CD4-positive, alpha-beta T cell treated with Interleukin-21 for 1 hour (primary cell): ENCODE results near the gene VEGFA.

Experiments
- DNase-seq: peaks from one replicate; pipeline ENCODE4 v3.0.0-alpha.2; 2020

The VEGFA gene

GRCh38 chr6:43788301-43788700 is 18.3 kb downstream of the VEGFA start:
- DNase-seq: no peak

GRCh38 chr6:43789447-43789846 is 19.4 kb downstream of the VEGFA start:
- DNase-seq: no peak

- no peak for DNase-seq
Measured at GRCh38 chr6:43790031-43790430, 20.0 kb downstream of the VEGFA start.

GRCh38 chr6:43791745-43792422 is 21.9 kb downstream of the VEGFA start:
- DNase-seq: no peak

GRCh38 chr6:43793154-43793874 is 23.3 kb downstream of the VEGFA start:
- no peak for DNase-seq

- DNase-seq: no peak
Measured at GRCh38 chr6:43793875-43794242, 23.8 kb downstream of the VEGFA start.

- DNase-seq: no peak
Measured at GRCh38 chr6:43795421-43795820, 25.4 kb downstream of the VEGFA start.

- no peak for DNase-seq
Measured at GRCh38 chr6:43796168-43796567, 26.2 kb downstream of the VEGFA start.

GRCh38 chr6:43796903-43797890 is 27.2 kb downstream of the VEGFA start:
- DNase-seq: no peak

- DNase-seq: no peak
Measured at GRCh38 chr6:43797919-43798318, 27.9 kb downstream of the VEGFA start.

GRCh38 chr6:43798688-43799444 is 28.9 kb downstream of the VEGFA start:
- no peak for DNase-seq

GRCh38 chr6:43799551-43800297 is 29.7 kb downstream of the VEGFA start:
- DNase-seq: no peak

GRCh38 chr6:43800298-43800623 is 30.2 kb downstream of the VEGFA start:
- DNase-seq: no peak

- no peak for DNase-seq
Measured at GRCh38 chr6:43800746-43801494, 30.9 kb downstream of the VEGFA start.

GRCh38 chr6:43801495-43802181 is 31.6 kb downstream of the VEGFA start:
- DNase-seq: no peak

- no peak for DNase-seq
Measured at GRCh38 chr6:43803055-43803782, 33.2 kb downstream of the VEGFA start.

GRCh38 chr6:43803783-43804549 is 34.0 kb downstream of the VEGFA start:
- no peak for DNase-seq

- DNase-seq: no peak
Measured at GRCh38 chr6:43804550-43805223, 34.7 kb downstream of the VEGFA start.

- no peak for DNase-seq
Measured at GRCh38 chr6:43805699-43806042, 35.7 kb downstream of the VEGFA start.
